Measurements from ENCODE around the gene TNNC1.

Gene TNNC1

DNA sequence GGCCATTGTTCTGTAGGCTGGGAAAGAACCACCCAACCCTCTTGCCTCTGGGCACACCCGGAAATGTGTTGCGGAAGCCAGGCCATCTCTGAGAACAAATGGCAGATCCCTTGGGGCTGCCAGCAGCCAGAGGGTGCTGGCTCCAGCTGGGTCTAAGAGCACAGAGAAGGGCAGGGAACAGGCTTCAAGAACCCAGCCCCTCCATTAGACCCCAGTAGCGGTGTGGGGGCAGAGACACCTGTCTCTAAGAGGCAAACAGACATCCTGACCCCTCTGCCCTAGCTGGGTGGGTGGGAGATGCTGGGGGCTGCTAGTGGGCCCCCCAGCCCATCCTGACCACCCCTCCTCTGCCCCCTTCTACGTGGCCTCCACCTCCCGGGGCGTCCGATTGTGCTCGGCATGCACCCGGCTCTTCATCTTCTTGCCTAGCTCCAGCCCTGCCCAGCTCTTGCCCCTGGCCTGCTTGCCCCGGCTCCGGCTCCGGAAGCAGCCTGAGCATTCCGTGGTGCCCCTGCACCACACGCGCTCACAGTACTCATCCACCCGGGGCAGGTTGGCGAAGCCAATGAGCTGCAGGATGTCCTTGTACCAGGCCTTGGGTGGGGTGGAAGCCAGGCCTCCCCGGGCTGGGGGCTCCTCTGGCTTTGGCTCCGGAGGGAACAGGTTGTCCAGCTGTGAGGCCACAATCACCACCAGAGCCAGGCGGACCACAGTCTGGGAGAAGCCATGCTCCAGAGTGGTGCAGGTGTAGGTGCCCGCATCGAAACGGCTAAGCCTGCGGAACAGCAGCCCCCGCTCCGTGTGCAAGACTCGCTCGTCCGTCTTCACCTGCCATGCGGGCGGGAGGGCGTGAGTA, 18.4 kb downstream of the TNNC1 start:
- H3K36me3 ChIP-seq (ENCODE audit: insufficient read depth, insufficient read length, low read length) = peaks cover 2% of the 10 kb centered on the region
- no peak overlapping the region for H3K4me3 ChIP-seq (ENCODE audit: insufficient read length, low read depth)
- no peaks in the 10 kb centered on the region for H3K27me3 ChIP-seq (ENCODE audit: insufficient read depth, insufficient read length)
- peaks cover 2% of the 10 kb centered on the region for H3K4me1 ChIP-seq (ENCODE audit: insufficient read depth, insufficient read length)
- no peak for DNase-seq (ENCODE audit: low read depth, low spot score)
- TF ChIP-seq YY1 (IDR thresholded peaks at IDR 0.05; ENCODE audit: insufficient read depth, insufficient read length) (no peak), ZNF274 (IDR thresholded peaks at IDR 0.05; ENCODE audit: low read depth, low read length) (no peak), SUZ12 (IDR thresholded peaks at IDR 0.05; ENCODE audit: extremely low read depth, insufficient read depth, insufficient read length) (no peak)
- no peak overlapping the region for H3K9ac ChIP-seq (ENCODE audit: insufficient read length, low read depth)
- no peaks in the 10 kb centered on the region for H3K9me3 ChIP-seq (ENCODE audit: insufficient read depth, low read length)

DNA sequence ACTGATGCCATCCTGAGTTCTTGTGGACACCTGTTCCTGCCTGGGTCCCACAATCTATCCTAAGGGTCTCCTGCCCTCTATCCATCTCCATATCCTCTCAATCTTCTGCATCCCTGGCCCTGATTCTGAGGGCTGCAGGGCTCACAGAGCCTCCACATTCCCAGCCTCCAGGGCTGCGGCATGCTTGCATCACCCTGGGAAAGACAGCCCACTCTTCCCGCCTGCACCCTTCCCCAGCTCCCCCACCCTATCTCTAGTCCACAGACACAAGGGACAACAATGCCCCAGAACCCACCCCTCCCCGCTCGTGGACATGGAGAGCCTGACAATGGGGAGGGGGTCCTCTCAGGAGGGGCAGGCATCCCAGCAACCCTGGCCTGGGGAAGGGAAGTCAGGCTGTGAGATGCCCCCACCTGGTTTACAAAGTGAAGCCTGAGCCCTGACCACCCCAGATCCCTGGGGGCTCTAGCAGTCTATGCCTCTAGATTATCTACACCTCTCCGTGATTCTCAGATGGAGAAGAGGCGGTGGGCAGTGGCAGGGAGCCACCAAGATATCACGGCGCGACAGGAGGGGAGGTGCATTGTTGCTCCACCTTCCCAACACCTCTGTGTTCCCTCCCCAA, 19.2 kb downstream of the TNNC1 start:
- H3K4me1 ChIP-seq (ENCODE audit: insufficient read depth, insufficient read length) = peaks cover 2% of the 10 kb centered on the region

DNA sequence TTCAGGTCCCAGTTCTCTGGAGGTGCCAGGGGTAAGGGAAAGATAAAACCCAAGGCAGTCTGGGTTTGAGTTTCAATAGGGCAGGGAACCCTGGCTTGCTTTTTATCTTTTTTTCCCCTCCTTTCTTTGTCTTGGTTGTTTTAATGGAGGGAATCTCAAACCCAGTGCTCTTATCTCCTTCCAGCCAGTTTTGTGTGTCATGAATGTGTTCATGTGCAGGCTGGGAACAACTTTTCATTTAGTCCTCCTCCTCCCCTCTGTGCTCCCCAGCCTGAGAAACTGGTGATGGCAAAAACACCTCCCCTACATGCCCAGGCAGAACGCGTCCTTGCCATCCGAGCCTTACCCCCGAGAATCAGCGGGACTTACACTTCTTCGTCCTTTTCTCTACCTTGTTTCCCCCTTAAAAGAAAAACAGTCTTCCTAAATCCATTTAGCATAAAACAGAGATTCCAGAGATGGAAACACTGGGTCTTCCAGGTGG, 19.8 kb downstream of the TNNC1 start:
- Histone ChIP-seq H3K27me3 (ENCODE audit: insufficient read depth, insufficient read length) (no peaks in the 10 kb centered on the region), H3K9me3 (ENCODE audit: insufficient read depth, low read length) (no peaks in the 10 kb centered on the region), H3K9ac (ENCODE audit: insufficient read length, low read depth) (no peak overlapping the region), H3K36me3 (ENCODE audit: insufficient read depth, insufficient read length, low read length) (no peaks in the 10 kb centered on the region), H3K4me1 (ENCODE audit: insufficient read depth, insufficient read length) (peaks cover 2% of the 10 kb centered on the region), H3K4me3 (ENCODE audit: insufficient read length, low read depth) (no peak overlapping the region)
- no peak for DNase-seq (ENCODE audit: low read depth, low spot score)
- TF ChIP-seq SUZ12 (IDR thresholded peaks at IDR 0.05; ENCODE audit: extremely low read depth, insufficient read depth, insufficient read length) = no peak
- no peak for TF ChIP-seq YY1 (IDR thresholded peaks at IDR 0.05; ENCODE audit: insufficient read depth, insufficient read length)
- TF ChIP-seq ZNF274 (IDR thresholded peaks at IDR 0.05; ENCODE audit: low read depth, low read length) = no peak

More for the DNA sequence above, 19.2 kb downstream of the TNNC1 start:
- Histone ChIP-seq H3K9me3 (ENCODE audit: insufficient read depth, low read length) (no peaks in the 10 kb centered on the region), H3K27me3 (ENCODE audit: insufficient read depth, insufficient read length) (no peaks in the 10 kb centered on the region), H3K9ac (ENCODE audit: insufficient read length, low read depth) (no peak overlapping the region), H3K4me3 (ENCODE audit: insufficient read length, low read depth) (no peak overlapping the region), H3K36me3 (ENCODE audit: insufficient read depth, insufficient read length, low read length) (no peaks in the 10 kb centered on the region)
- no peak for TF ChIP-seq ZNF274 (IDR thresholded peaks at IDR 0.05; ENCODE audit: low read depth, low read length)
- DNase-seq (ENCODE audit: low read depth, low spot score) = no peak

DNA sequence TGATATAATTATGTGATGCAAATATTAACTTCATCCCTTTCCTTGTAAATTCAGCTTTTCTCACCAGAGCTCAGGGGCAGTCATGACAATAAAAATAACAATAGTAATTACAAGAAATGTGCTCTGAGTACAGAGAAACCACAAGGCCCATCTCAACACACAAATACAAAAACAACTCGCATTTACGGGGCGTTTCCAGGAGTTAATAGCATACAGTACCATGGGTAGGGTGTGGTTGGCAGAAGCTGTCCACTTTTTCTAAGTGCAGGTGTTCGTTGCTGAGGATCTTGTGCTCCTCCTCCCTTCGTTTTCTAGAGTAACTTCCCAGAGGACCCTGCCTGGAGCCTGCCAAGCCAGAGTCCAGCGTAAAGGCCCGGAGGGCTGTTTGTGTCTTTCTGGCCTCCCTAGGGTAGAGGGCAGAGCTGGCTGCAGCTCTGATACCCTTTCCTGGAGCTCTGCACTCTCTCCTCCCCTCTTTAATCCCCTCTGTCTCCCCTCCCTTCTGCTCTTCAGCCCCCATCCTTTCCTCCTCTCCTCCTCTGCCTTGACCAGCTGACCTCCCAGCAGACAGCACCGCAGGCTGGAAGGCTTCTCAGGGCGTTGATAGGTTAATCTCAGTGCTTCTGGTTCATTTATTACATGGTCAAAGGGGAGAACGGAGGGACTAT, 20.4 kb downstream of the TNNC1 start:
- Histone ChIP-seq H3K4me1 (ENCODE audit: insufficient read depth, insufficient read length) (peaks cover 2% of the 10 kb centered on the region), H3K36me3 (ENCODE audit: insufficient read depth, insufficient read length, low read length) (no peaks in the 10 kb centered on the region), H3K27me3 (ENCODE audit: insufficient read depth, insufficient read length) (no peaks in the 10 kb centered on the region), H3K4me3 (ENCODE audit: insufficient read length, low read depth) (no peak overlapping the region), H3K9me3 (ENCODE audit: insufficient read depth, low read length) (no peaks in the 10 kb centered on the region), H3K9ac (ENCODE audit: insufficient read length, low read depth) (no peak overlapping the region)
- DNase-seq (ENCODE audit: low read depth, low spot score) = no peak
- TF ChIP-seq ZNF274 (IDR thresholded peaks at IDR 0.05; ENCODE audit: low read depth, low read length) = no peak
- no peak for TF ChIP-seq YY1 (IDR thresholded peaks at IDR 0.05; ENCODE audit: insufficient read depth, insufficient read length)
- no peak for TF ChIP-seq SUZ12 (IDR thresholded peaks at IDR 0.05; ENCODE audit: extremely low read depth, insufficient read depth, insufficient read length)

DNA sequence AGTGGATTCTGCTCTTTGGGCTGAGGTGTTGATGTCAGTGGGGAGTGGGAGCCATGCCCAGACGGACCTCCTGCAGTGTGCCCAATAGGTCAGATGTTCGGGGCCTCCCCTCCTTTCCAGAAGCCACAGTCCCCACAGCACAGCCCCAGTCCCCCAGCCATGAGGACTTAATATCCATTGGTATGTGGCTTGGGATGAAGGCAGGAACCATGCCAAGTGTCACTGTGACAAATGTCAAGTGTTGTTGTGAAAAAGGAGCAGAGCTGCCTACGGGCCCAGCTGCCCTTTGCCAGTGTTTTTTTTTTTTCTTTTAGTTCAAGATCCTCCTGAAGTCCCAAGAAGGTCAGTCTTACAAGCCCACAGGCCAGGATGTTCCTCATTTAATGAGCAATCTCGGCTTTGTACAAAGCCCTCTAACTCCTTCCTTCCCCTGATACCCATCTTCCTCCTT, 21.1 kb downstream of the TNNC1 start:
- Histone ChIP-seq H3K36me3 (ENCODE audit: insufficient read depth, insufficient read length, low read length) (no peaks in the 10 kb centered on the region), H3K4me3 (ENCODE audit: insufficient read length, low read depth) (no peak overlapping the region), H3K9ac (ENCODE audit: insufficient read length, low read depth) (no peak overlapping the region), H3K27me3 (ENCODE audit: insufficient read depth, insufficient read length) (no peaks in the 10 kb centered on the region), H3K4me1 (ENCODE audit: insufficient read depth, insufficient read length) (peaks cover 2% of the 10 kb centered on the region), H3K9me3 (ENCODE audit: insufficient read depth, low read length) (no peaks in the 10 kb centered on the region)
- DNase-seq (ENCODE audit: low read depth, low spot score) = no peak
- TF ChIP-seq ZNF274 (IDR thresholded peaks at IDR 0.05; ENCODE audit: low read depth, low read length) (no peak), SUZ12 (IDR thresholded peaks at IDR 0.05; ENCODE audit: extremely low read depth, insufficient read depth, insufficient read length) (no peak)

DNA sequence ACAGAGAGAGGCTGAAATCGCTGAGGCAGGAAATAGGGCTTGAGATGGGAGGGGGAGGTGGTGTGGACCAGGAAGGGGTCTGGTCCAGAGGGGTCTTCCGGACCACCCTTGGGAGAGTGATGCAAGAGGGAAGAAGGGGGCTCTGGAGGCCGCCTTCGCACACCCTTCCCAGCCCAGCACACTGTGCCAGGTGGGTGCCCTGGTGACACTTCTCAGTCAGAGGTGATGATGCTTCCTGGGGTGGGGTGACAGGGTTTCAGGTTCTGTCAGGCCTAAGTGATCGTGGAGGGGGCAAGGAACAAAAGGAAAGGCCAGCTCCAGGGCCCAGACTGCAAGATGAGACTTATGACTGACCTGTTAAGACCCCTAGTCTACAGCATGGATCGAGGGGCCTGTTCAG, 21.6 kb downstream of the TNNC1 start:
- Histone ChIP-seq H3K9ac (ENCODE audit: insufficient read length, low read depth) (no peak overlapping the region), H3K9me3 (ENCODE audit: insufficient read depth, low read length) (no peaks in the 10 kb centered on the region)
- TF ChIP-seq YY1 (IDR thresholded peaks at IDR 0.05; ENCODE audit: insufficient read depth, insufficient read length) (no peak), SUZ12 (IDR thresholded peaks at IDR 0.05; ENCODE audit: extremely low read depth, insufficient read depth, insufficient read length) (no peak), ZNF274 (IDR thresholded peaks at IDR 0.05; ENCODE audit: low read depth, low read length) (no peak)

More for the DNA sequence above, 21.6 kb downstream of the TNNC1 start:
- Histone ChIP-seq H3K36me3 (ENCODE audit: insufficient read depth, insufficient read length, low read length) (no peaks in the 10 kb centered on the region), H3K27me3 (ENCODE audit: insufficient read depth, insufficient read length) (no peaks in the 10 kb centered on the region), H3K4me3 (ENCODE audit: insufficient read length, low read depth) (no peak overlapping the region), H3K4me1 (ENCODE audit: insufficient read depth, insufficient read length) (peaks cover 2% of the 10 kb centered on the region)
- DNase-seq (ENCODE audit: low read depth, low spot score) = no peak
